A673 (cell line): ENCODE measurements around the gene TMC3. TPM values are rescaled to one million over a fixed set of nuclear protein-coding genes. Genes with fewer than 3 reads are reported as not detected.

Experiments
- BruUV-seq: library from RNA; stranded (reverse); fragments of 400-500 nt; replicated peaks from 2 replicates; lab custom pipeline; 2021; lab: Mats Ljungman, UMichigan
- CTCF ChIA-PET: fragments of 300-600 bp; sonication (Branson Sonifier 250); formaldehyde crosslinking; loops from one replicate; lab custom pipeline; 2022; ENCODE audit warnings: antibody characterized with exemption; lab: Charles Lee
- POLR2A ChIA-PET: fragments of 300-600 bp; sonication (Branson Sonifier 250); formaldehyde crosslinking; loops from one replicate; lab custom pipeline; 2022; ENCODE audit warnings: antibody characterized with exemption; ENCODE audit not compliant: low non-redundant PET; lab: Charles Lee
- DNase-seq: peaks from one replicate; pipeline ENCODE4 v3.0.0-alpha.2; 2015; ENCODE audit warnings: low spot score
- H3K27ac ChIP-seq: fragments of 200-600 bp; sonication (generic); 2 replicates; pipeline ENCODE4 v1.5.1; 2016; ENCODE audit warnings: mixed run types, low read depth, mild to moderate bottlenecking, mixed read lengths, antibody characterized with exemption, low read length; ENCODE audit not compliant: poor library complexity, severe bottlenecking
- H3K27me3 ChIP-seq: fragments of 200-600 bp; sonication (generic); replicated peaks from 2 replicates; pipeline ENCODE4 v1.6.1; 2017; ENCODE audit warnings: mixed run types, low read depth, mild to moderate bottlenecking, mixed read lengths, antibody characterized with exemption, low read length; ENCODE audit not compliant: insufficient read depth, poor library complexity
- H3K36me3 ChIP-seq: fragments of 200-600 bp; sonication (generic); 2 replicates; pipeline ENCODE4 v1.6.1; 2016; ENCODE audit warnings: mixed run types, mild to moderate bottlenecking, mixed read lengths, antibody characterized with exemption, low read length; ENCODE audit not compliant: insufficient read depth, poor library complexity, severe bottlenecking
- H3K4me1 ChIP-seq: fragments of 200-600 bp; sonication (generic); 2 replicates; pipeline ENCODE4 v1.6.1; 2017; ENCODE audit warnings: mixed run types, mild to moderate bottlenecking, mixed read lengths, antibody characterized with exemption, low read length; ENCODE audit not compliant: insufficient read depth, poor library complexity, severe bottlenecking
- H3K4me3 ChIP-seq: fragments of 200-600 bp; sonication (generic); 2 replicates; pipeline ENCODE4 v1.5.1; 2016; ENCODE audit warnings: low read depth, mixed run types, mild to moderate bottlenecking, mixed read lengths, low read length; ENCODE audit not compliant: poor library complexity, severe bottlenecking
- H3K9me3 ChIP-seq: fragments of 200-600 bp; sonication (generic); 2 replicates; pipeline ENCODE4 v1.6.1; 2016; ENCODE audit warnings: mixed run types, low read depth, mild to moderate bottlenecking, mixed read lengths, antibody characterized with exemption, low read length; ENCODE audit not compliant: poor library complexity, severe bottlenecking
- CTCF ChIP-seq: fragments of 300-800, 200-600 bp; sonication (generic); conservative IDR thresholded peaks from 2 replicates; pipeline ENCODE4 v1.5.1; 2017; ENCODE audit warnings: low read depth, mild to moderate bottlenecking, antibody characterized with exemption, low read length, moderate library complexity, mixed read lengths
- EZH2 ChIP-seq: fragments of 200-600 bp; sonication (generic); IDR thresholded peaks from 2 replicates; pipeline ENCODE4 v1.6.1; 2017; ENCODE audit warnings: borderline replicate concordance, low read depth, mild to moderate bottlenecking, mixed read lengths, antibody characterized with exemption, low read length; ENCODE audit not compliant: poor library complexity, severe bottlenecking
- intact Hi-C: fragments of 100-400 bp; cut with micrococcal nuclease; formaldehyde crosslinking; loops from one replicate; pipeline ENCODE4 v1.10.0; 2022; ENCODE audit not compliant: unreplicated experiment
- total RNA-seq: library from RNA; stranded (reverse); gene quantifications from 2 replicates; pipeline ENCODE4 v1.2.3, GENCODE V29; 2021

Gene TMC3
- total RNA-seq, 1 experiment from 2014 or later: not detected

DNA sequence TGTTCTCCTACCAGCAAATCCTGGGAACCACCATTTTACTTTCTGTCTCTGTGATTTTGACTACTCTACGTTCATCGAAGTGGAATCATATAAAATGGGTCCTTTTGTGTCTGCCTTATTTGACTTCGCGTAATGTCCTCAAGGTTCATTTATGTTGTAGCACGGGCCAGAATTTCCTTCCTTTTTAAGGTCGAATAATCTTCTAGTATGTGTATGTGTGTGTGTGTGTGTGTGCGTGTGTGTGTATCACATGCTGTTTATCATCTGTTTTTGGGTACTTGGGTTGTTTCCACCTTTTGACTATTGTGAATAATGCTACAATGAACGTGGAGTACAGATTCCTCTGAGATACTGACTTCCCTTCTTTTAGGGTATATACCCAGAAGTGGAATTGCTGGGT, 85.4 kb downstream of the TMC3 start:
- Histone ChIP-seq H3K4me3 (no peak overlapping the region), H3K27ac (no peak overlapping the region), H3K4me1 (no peaks in the 10 kb centered on the region), H3K36me3 (no peaks in the 10 kb centered on the region), H3K9me3 (no peaks in the 10 kb centered on the region), H3K27me3 (no peaks in the 10 kb centered on the region)
- TF ChIP-seq EZH2: no peak
- no peak for TF ChIP-seq CTCF
- intact Hi-C loops: no loop called here
- BruUV-seq: no TSS peak
- CTCF ChIA-PET: no interaction called here
- DNase-seq: no peak
- POLR2A ChIA-PET: no interaction called here

- no peak for DNase-seq
- no peaks in the 10 kb centered on the region for H3K9me3 ChIP-seq
- POLR2A ChIA-PET: no interaction called here
- no peak overlapping the region for H3K4me3 ChIP-seq
- TF ChIP-seq CTCF: no peak
- TF ChIP-seq EZH2: no peak
- intact Hi-C loops: no loop called here
- H3K27me3 ChIP-seq: no peaks in the 10 kb centered on the region
- CTCF ChIA-PET: no interaction called here
- H3K4me1 ChIP-seq: no peaks in the 10 kb centered on the region
- no peak overlapping the region for H3K27ac ChIP-seq
- BruUV-seq: no TSS peak
- H3K36me3 ChIP-seq: no peaks in the 10 kb centered on the region
These were observed 86.0 kb downstream of the TMC3 start for GRCh38 chr15:81288040-81288439.

- TF ChIP-seq CTCF (no peak), EZH2 (no peak)
- no peak for DNase-seq
- Histone ChIP-seq H3K4me1 (no peaks in the 10 kb centered on the region), H3K4me3 (no peak overlapping the region), H3K27ac (no peak overlapping the region), H3K9me3 (no peaks in the 10 kb centered on the region), H3K36me3 (no peaks in the 10 kb centered on the region), H3K27me3 (no peaks in the 10 kb centered on the region)
- intact Hi-C loops: no loop called here
- CTCF ChIA-PET: no interaction called here
- no TSS peak for BruUV-seq
- POLR2A ChIA-PET: no interaction called here
These were observed 87.3 kb downstream of the TMC3 start for GRCh38 chr15:81286621-81287121.
